Vagina (tissue), 2 donors: ENCODE data around the gene ATXN1.

ENCODE experiments used
- POLR2AphosphoS5 ChIP-seq, 2 donors: sonication (generic); formaldehyde crosslinking; IDR thresholded peaks; one replicate each; pipeline ENCODE4 v1.9.0; 2017; ENCODE audit warnings: antibody characterized with exemption in 2 of 2, mild to moderate bottlenecking in 2 of 2, low read depth in 1 of 2; ENCODE audit not compliant: insufficient read depth in 1 of 2
- TF ChIP-seq, protein P1 (sequence below), 3 experiments: fragments of 450-650 bp in 2 of 3; fragments of 200-600 bp in 1 of 3; sonication (generic) in 1 of 3; IDR thresholded peaks; one replicate each; pipeline ENCODE4 v1.5.1; 2017 to 2019; ENCODE audit warnings: antibody characterized with exemption in 3 of 3, mild to moderate bottlenecking in 2 of 3, moderate library complexity in 2 of 3

DNA sequence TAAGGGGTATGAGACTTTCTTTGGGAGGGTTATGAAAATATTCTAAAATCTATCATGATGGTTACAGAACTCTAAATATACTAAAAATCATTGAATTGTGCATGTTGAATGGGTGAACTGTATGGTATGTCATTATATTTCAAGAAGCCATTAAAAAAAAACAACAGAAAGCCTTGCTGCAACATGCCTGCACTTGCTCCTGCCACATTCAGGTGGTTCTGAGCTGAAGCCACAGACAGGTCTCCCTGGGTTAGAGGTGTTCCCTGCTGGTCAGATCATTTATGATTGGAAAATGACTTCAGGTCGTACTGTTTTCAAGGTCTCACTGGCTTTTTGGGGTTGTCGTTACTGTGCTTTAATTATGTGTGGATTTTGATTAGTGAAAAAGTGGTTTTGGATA, 509.6 kb downstream of the ATXN1 start:
- TF ChIP-seq, protein P1, sequence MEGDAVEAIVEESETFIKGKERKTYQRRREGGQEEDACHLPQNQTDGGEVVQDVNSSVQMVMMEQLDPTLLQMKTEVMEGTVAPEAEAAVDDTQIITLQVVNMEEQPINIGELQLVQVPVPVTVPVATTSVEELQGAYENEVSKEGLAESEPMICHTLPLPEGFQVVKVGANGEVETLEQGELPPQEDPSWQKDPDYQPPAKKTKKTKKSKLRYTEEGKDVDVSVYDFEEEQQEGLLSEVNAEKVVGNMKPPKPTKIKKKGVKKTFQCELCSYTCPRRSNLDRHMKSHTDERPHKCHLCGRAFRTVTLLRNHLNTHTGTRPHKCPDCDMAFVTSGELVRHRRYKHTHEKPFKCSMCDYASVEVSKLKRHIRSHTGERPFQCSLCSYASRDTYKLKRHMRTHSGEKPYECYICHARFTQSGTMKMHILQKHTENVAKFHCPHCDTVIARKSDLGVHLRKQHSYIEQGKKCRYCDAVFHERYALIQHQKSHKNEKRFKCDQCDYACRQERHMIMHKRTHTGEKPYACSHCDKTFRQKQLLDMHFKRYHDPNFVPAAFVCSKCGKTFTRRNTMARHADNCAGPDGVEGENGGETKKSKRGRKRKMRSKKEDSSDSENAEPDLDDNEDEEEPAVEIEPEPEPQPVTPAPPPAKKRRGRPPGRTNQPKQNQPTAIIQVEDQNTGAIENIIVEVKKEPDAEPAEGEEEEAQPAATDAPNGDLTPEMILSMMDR (IDR thresholded peaks at IDR 0.05): no peak
- TF ChIP-seq POLR2AphosphoS5 (IDR thresholded peaks at IDR 0.05; ENCODE audit: insufficient read depth in 1 of 2, low read depth in 1 of 2): no peak
